HG02840 (cell line): ENCODE measurements around the gene DPAGT1.

Source experiments
- ATAC-seq: cut with Tn5 transposase; IDR thresholded peaks from one replicate; pipeline ENCODE4 v1.9.1; 2021; ENCODE audit warnings: mild to moderate bottlenecking, moderate library complexity, moderate number of reproducible peaks; ENCODE audit not compliant: unreplicated experiment, low FRiP score

Gene DPAGT1

DNA sequence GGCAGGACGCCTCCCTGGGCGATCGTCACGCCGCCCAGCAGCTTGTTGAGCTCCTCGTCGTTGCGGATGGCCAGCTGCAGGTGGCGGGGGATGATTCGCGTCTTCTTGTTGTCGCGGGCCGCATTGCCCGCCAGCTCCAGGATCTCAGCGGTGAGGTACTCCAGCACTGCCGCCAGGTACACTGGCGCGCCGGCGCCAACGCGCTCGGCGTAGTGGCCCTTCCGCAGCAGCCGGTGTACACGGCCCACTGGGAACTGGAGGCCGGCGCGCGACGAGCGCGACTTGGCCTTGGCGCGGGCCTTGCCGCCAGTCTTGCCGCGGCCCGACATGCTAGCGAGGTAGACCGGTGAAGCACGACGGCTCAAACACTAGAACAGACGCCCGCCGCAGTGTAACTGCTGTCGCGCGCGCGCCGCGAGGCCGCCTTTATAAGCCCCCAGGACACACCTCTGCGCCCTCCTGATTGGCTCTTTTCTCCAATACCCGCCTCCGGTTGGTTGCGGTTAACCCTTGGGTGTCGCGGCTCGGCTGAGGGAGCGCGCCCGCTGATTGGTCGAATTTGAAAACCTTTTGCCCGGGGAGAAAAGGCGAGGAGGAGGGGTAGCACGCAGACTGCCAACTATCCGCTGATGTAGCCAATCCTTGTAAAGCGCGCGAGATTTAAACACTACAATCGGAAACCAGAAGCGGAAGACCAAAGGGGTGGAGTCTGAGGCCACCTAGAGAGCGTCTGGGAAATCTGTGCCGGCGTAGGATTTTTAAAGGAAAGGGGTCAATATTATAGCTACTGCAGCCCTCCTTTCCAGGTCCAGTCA, 6.4 kb downstream of the DPAGT1 start:
- peak; percentile 80 for ATAC-seq

DNA sequence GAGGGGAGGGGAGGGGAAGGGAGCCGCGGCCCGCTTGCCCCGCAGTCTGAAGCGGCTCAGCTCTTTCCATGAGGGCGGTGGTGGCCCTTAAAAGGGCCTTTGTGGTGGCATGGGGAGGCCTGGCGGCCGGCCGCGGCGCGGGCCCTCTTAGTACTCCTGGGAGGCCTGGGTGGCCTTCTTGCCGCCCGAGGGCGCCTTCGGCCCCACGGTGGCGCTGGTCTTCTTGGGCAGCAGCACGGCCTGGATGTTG, 6.9 kb downstream of the DPAGT1 start:
- peak; percentile 27 for ATAC-seq

DNA sequence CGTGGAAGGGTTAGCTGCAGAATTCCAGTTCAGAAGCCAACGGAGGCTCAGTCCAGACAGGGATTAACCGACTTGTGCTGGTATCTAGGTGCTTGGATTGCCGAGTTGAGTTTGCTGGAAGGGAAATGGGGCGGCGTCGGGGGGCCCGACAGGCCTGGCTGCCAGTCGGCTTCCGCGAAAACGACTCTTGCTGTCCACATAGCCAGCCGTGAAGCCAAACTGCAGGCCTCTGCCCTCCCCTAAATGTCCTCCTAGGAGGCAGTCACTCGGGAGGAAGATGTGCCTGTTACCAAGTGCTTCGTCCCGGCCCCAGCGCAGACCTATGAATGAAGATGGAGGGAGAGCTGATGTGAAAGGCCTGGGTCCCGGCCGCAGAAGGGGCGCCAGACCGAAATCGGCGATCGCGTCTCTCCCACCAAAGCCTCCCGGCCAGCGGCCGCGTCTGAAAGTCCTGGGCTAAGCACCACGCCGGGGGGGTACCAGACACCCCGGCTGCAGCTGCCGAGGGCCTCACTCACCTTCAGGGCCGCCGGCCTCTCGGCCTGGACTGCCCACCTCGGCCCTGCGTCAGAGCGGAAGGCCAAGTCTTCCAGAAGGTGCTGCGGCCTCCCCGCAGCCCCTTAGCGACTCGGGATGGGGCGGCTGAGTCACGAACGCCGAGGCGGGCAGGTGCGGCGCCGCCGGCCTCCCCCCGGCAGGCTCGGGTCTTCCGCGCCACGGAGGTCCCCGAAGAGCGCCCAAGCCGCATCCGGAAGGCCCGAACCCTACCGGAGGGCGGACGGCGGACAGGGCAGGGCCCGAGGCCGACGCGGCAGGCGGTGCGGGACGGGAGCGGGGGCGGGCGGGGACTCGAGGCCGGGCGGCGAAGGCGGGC, 7.5 kb downstream of the DPAGT1 start:
- peak; percentile 6 for ATAC-seq

DNA sequence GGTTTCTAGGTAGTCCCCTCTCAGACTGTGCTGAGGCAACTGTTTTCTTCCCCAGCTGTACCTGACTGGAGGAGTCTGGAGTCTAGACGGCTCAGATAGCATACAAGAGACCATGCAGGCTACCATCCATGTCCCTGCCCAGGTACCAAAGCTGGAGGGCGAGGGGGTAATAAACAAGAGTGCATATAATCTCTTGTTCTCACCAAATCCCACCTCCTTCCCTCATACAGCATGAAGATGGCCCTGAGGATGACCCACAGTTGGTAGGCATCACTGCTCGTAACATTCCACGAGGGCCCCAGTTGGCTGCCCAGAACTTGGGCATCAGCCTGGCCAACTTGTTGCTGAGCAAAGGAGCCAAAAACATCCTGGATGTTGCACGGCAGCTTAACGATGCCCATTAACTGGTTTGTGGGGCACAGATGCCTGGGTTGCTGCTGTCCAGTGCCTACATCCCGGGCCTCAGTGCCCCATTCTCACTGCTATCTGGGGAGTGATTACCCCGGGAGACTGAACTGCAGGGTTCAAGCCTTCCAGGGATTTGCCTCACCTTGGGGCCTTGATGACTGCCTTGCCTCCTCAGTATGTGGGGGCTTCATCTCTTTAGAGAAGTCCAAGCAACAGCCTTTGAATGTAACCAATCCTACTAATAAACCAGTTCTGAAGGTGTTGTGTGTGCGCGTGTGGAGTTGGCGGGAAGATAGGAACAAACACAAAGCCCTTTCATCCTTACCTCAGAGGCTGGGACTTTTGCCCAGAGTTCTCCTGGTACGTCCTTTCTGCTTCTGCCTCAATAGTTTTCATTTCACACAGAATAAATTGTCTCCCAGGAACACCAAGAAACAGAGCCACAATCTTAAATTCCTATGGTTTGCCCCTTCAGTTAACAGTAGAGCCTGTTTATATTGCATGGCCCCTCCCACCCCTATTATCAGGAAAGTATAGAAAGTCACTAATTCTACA, 8.5 kb downstream of the DPAGT1 start:
- ATAC-seq, result no peak

DNA sequence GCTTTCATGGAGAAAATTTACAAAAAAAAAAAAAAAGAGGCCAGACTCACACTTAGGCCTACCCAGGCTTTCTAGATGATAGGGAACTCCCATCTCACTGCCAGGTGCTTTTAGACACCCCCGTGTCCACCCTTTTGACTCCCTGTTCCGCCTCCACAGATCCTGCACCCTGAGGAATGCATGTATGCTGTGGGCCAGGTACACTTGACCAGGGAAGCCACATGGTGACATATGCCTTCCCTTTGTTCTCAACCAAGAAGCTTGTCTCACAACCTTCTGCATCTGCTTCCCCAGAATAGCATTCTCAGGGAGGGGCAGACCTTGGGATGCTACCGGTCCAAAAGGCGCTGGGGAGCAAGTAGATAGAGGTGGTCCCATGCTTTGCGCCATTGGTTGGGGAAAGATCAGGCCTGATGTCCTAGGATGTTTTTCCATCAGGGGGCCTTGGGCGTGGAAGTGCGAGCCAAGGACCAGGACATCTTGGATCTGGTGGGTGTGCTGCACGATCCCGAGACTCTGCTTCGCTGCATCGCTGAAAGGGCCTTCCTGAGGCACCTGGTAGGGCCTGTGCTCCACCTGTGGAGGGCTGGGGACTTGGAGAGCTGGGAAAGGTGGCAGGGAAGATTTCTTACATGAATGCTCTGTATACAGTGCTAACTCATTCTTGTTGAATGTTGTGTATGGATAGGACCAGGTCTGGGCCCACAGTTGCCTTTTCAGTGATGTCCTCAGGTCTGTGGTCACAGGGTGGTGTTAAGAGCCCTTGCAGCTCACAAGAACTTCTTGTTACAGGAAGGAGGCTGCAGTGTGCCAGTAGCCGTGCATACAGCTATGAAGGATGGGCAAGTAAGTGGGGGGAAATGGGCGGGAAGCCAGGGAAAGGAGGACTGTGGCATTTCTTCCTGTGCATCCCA, 9.4 kb downstream of the DPAGT1 start:
- ATAC-seq, result no peak

DNA sequence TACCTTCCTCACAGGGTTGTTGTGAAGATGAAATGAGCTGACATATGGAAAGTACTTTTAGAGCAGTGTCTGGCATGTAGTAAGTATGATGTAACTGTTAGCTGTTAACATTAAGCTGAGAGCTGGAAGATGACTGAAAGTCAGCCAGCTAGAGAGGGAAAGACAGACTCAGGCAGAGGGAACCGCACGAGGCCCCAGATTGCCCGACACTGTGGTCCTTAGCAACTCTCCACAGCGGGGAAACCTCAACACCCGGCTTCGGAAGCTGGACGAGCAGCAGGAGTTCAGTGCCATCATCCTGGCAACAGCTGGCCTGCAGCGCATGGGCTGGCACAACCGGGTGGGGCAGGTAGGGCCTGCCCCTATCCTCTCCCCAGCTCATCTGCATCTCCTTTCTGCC, 10.5 kb downstream of the DPAGT1 start:
- ATAC-seq, result no peak

DNA sequence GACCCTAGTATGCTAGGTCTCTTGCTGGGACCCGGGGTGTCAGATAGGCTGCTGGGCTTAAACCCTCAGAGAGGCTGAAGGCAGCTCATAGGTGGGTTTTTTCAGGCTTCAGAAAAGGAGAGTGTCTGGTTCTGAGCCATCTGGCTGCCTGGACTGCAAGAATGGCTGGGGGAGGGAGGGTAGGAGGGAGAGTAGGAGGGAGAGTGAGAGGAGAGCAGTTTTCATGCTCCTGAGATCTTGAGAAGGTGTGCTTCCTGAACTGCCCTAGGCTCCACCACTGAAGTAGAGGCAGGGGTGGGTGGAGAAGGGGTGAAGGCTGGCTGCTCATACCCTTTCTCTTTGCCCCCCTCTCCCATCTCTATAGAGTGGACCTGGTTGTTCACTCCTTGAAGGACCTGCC, 12.3 kb downstream of the DPAGT1 start:
- no peak for ATAC-seq

DNA sequence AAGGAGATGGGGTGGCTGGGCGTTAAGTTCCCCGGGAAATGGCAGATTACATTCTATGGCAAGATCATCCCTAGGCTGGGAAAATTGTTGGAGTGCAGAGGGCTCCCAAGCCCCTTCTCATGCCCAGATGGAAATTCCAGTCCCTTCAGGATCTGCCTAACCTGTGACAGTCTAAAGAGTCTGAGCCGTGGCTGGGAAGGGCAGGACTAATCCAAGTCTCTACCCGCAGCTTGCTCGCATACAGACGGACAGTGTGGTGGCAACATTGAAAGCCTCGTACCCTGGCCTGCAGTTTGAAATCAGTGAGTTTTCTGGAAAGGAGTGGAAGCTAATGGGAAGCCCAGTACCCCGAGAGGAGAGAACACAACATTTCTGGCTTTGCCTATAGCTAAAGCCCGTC, 13.2 kb downstream of the DPAGT1 start:
- no peak for ATAC-seq

DNA sequence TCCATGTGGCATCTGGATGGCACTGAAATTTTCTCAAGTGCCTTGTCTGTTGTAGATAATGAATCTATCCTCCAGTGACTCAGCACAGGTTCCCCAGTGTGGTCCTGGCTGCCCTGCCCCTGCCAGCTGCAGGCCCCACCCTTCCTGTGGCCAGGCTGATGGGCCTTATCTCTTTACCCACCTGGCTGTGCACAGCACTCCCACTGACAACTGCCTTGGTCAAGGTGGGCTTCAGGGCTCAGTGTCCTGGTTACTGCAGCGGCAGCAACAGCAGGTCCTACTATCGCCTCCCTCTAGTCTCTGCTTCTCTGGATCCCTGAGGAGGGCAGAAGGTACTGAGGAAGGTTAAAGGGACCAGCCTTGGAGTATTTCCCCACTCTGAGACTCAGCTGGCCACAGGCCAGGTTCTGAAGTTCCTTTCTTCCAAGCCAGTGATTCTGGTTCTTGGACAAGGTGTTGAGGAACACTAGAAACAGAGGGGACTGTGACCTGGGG, 13.9 kb downstream of the DPAGT1 start:
- no peak for ATAC-seq

DNA sequence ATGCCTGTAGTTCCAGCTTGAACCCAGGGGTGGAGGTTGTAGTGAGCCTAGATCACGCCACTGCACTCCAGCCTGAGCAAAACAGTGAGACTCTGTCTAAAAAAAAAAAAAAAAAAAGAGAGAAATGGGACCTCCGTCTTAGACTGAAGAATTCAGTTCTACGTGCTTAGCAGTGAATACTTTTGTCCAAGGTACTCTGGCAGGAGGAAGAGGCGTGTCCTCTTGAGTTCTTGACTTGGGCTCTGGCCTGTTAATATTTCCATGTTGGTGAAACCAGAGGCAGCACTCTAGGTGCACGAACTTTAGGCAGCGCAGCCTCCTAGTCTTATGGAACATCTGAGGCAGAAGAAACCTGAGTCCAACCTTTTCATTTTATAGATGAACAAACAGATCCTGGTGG, 14.5 kb downstream of the DPAGT1 start:
- no peak for ATAC-seq

DNA sequence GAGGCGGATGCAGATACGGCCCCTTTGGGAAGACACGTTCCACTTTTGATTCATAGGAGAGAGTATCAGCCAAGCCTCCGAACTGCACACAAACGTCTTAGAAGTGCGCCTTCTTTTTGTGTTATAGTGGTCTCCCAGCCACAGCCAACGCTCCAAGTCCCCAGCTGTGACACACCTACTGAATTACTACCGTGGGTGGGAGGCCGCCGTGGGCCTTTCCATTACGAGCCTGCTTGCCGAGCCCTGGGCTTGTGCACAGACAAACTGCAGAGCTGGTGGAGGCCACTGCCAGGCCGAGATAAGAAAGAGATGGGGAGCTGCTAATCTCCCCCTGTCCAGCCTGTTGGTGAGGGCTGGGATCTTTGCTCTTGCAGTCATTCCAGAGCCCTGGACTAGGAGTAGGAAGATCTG, 16.2 kb downstream of the DPAGT1 start:
- no peak for ATAC-seq

DNA sequence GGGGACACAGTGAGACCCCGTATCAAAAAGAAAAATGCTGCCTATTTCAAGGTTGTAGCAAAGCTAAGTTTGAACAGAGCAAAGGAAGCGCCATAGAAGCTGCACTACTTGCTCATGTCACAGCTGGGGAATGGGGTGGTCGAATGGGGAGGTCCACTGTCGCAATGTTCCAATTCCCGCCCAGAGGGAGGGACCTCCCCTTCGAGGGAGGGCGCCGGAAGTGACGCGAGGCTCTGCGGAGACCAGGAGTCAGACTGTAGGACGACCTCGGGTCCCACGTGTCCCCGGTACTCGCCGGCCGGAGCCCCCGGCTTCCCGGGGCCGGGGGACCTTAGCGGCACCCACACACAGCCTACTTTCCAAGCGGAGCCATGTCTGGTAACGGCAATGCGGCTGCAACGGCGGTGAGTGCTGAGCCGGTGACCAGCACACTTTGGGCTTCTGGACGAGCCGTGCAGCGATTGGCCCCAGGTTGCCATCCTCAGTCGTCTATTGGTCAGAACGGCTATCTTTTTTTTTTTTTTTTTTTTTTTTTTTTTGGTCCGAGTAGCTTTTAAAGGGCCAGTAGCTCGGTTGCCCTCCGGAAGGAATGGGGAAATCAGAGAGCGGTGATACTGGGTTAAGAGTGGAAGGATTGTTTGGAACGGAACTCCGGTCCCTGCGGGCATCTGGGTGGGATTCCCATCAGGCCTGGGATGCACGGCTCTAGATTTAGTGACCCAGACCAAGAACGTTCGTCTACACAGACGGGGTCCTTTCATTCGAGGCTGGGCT, 16.8 kb downstream of the DPAGT1 start, which contains the start of gene HMBS:
TSS of gene HMBS (plus strand) at position 219 of the 774 bp plus-strand sequence. CDS start at position 372, 153 bp downstream.
- ATAC-seq, result peak; percentile 92

DNA sequence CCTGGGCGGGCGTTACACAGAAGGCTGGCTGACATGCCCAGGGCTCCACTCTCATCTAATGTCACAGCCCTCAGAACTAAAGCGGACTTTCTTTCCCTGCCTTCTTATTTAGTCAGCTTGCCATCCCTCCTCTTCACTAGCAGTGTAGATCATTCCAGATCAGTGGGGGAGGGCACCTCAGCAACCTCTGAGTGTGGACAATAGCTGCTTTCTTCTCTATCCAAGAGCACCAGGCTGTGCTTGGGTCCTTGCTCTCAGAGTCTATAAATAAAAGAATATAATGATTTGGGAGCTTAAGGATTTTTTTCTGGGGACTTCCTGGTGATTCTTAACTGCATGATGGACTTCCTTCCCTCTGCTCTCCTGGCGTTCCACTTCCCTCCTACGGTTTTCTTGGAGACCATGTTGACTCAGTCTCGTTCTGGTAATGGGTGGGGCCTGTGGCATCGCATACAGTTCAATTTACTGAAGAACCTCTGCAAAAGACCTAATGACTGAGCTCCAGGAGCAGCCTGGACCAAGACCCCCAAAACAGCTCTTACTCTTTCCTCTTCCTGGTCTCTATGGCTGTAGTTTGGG, 19.9 kb downstream of the DPAGT1 start:
- no peak for ATAC-seq

DNA sequence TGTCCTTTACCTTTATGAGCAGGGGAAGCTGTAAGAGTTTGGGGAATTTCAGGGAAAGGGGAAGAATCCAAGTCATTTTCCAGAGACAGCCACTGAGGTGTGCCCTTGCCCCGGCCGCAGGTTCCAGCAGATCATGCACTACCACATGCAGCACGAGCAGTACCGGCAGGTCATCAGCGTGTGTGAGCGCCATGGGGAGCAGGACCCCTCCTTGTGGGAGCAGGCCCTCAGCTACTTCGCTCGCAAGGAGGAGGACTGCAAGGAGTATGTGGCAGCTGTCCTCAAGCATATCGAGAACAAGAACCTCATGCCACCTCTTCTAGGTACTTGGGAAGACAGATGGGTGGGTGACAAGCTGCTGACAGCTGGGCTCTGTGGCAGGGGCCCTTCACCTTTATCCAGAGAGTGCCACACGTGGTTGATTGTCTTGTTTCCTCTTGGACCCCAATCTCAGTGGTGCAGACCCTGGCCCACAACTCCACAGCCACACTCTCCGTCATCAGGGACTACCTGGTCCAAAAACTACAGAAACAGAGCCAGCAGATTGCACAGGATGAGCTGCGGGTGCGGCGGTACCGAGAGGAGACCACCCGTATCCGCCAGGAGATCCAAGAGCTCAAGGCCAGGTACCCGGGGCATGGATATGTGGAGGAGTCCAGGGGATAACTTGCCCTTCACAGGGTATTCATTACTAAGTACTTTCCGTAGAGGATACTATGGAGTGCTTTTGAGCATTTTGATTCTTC, 22.8 kb downstream of the DPAGT1 start:
- ATAC-seq, result no peak

DNA sequence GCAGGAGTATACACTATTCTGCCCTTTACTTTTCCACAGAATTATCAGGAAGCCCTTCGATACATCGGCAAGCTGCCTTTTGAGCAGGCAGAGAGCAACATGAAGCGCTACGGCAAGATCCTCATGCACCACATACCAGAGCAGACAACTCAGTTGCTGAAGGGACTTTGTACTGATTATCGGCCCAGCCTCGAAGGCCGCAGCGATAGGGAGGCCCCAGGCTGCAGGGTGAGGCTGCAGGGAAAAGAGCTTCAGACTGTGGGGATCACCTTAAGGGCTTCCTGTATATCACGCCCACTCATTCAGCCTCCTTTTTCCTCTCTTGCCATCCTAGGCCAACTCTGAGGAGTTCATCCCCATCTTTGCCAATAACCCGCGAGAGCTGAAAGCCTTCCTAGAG, 23.8 kb downstream of the DPAGT1 start:
- no peak for ATAC-seq

DNA sequence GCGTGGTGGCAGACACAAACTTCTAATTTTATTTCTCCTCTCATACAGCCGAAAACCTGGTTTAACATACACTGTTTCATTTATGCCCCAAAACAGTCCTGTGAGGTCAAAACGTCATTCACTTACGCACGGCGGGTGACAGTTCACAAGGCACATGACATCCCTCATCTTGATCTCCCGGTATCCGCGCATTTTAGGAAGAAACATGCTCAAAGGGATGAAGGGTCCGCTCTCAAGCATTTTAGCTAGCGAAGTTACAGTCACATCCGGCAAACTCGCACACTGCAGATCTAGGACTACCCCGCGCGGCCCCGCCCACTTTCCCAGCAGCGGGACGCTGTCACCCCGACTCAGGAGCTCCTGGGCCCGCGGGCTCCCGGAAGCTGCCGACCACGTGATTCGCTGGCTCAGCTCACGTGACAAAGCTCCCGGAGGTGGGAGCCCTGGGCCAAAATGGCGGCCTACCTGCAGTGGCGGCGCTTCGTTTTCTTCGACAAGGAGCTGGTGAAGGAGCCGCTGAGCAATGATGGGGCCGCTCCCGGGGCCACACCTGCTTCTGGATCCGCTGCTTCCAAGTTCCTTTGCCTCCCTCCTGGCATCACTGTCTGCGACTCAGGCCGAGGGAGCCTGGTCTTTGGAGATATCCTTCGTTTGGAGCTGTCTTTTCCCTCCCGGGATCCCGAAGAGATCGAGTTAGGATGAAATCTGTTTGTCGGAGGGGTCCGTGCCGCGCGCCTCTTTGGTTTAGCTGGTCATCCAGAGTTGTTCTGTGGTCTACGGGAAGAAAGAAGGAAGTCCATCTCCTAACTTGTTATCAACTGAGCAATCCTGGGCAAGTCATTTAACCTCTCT, 34.1 kb downstream of the DPAGT1 start, which contains the start of gene VPS11:
TSS of gene VPS11 (plus strand) at position 448 of the 852 bp plus-strand sequence. CDS start at position 454, 6 bp downstream.
- peak; percentile 86 for ATAC-seq

DNA sequence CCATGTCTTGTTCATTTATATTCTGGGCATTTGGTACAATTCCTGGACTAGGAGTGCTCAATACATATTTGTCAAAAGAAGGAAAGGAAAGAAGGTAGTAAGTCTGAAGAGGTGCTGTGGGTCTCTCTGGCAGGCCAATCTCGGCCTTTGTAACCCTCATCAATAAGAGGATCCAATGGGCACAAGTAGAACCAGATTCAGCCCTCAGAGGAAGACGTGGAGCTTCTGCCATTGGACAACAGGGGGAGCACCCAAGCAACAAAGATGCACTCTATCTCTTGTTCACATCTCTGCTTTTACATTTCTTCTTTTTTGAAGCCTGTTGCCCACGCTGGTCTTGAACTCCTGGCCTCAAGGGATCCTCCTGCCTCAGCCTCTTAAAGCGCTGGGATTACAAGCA, 36.3 kb downstream of the DPAGT1 start:
- ATAC-seq, result no peak
